ENCODE results near the gene MTPN.

MTPN gene

GRCh38 chr7:135990258-135990657 is 13.1 kb upstream of the MTPN start:
- DNase-seq (ENCODE audit: extremely low read depth in 1 of 2, low read depth in 1 of 2), result no peak

GRCh38 chr7:135981958-135982646 is 4.9 kb upstream of the MTPN start:
- DNase-seq (ENCODE audit: extremely low read depth in 1 of 2, low read depth in 1 of 2), result no peak

GRCh38 chr7:135980665-135981180 is 3.6 kb upstream of the MTPN start:
- DNase-seq (ENCODE audit: extremely low read depth in 1 of 2, low read depth in 1 of 2), result peak in 1 of 2 donors; percentile 30

DNA sequence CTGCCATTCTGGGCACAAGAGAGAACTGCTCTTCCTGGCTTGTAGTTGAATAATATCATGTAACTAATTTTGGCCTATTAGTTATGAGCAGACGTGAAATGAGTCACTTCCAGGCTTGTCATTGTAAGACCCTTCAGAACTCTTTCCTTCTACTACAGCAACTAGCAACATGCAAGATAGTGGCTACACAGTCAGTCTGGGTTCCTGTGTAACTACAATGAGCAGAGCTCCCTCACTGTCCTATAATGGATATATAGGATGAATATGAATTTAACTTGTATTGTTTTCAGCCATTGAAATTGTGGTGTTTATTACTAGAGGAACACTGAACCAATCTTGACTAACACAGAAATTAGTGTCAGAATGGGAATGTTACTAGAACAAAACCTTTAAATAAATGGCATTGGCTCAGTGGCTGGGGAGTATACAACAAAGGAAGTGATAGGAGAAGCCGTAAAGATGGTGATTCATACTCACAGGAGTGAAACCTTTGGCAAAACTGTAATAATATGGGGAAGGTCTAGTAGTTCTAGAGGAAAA is 2.9 kb upstream of the MTPN start:
- DNase-seq (ENCODE audit: extremely low read depth in 1 of 2, low read depth in 1 of 2), result no peak

GRCh38 chr7:135979471-135980011 is 2.4 kb upstream of the MTPN start:
- DNase-seq (ENCODE audit: extremely low read depth in 1 of 2, low read depth in 1 of 2), result no peak

DNA sequence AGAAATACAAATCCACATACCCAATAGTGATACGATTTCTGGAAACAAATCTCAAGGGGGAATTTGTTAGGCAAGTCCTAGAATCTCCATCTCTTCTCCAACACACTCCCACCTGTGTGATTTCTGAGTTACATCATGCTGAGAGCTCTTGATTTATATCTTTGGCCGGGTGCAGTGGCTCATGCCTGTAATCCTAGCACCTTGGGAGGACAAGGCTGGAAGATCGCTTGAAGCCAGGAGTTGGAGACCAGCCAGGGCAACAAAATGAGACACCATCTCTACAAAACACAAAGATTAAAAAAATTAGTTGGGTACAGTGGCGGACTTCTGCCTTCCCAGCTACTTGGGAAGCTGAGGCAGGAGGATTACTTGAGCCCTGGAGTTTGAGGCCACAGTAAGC is 1.5 kb upstream of the MTPN start:
- DNase-seq (ENCODE audit: extremely low read depth in 1 of 2, low read depth in 1 of 2), result no peak

- no peak for DNase-seq (ENCODE audit: extremely low read depth in 1 of 2, low read depth in 1 of 2)
Observed at GRCh38 chr7:135977742-135978066, 545 bp upstream of the MTPN start.

DNA sequence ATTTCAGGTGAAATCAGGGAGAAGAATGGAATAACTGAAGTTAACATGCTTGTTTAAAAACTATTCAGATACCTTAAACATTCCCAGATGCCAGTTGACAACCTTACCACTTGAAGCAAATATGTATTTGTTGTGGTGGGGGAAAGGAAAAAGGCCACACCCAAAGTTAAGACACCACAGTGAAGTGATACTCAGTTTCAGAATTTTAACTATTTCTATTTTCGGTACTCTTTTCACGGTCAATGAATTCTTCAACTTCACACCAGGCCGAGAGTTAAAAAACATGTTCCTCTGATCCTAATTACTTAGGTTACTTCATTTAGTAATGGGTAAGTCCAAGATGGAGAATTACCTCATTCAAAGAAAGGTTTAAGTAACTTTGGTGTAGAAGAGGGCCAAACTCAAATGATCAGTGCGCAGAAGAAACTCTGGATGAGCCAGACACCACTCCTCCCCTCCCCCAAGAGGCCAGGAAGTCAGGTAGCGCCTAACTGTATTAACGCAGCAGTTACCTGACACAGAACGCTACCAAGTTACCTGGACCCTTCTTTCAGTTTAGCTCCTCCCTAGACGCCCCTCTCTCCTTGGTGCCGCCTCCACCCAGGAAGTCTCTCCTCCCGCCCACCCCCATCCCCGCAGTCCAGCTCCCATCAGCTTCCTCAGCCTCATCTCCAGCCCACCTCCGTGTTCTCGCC is 700 bp downstream of the MTPN start:
- no peak for DNase-seq (ENCODE audit: extremely low read depth in 1 of 2, low read depth in 1 of 2)

- DNase-seq (ENCODE audit: extremely low read depth in 1 of 2, low read depth in 1 of 2), result no peak
Observed at GRCh38 chr7:135975166-135975565, 2.0 kb downstream of the MTPN start.

DNA sequence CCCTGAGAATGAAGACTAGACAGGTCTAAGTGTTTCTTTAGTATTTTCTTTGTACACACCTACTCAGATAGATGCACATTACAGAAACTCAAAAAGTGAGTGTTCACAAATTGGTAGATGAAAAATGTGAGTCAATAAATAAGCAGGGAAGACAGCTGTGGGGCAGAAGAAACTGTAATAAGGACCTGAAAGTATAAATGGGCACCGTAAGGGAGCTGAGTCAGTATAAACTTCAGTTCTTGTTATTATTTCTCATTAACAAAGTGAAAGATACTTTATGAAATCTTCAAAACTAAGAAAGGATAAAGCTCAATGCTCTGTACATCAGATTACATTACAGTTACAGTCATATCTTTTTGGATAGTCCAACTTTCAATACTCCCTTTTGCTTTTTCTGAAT is 2.5 kb downstream of the MTPN start:
- DNase-seq (ENCODE audit: extremely low read depth in 1 of 2, low read depth in 1 of 2), result no peak

GRCh38 chr7:135971366-135971725 is 5.8 kb downstream of the MTPN start:
- no peak for DNase-seq (ENCODE audit: extremely low read depth in 1 of 2, low read depth in 1 of 2)

DNA sequence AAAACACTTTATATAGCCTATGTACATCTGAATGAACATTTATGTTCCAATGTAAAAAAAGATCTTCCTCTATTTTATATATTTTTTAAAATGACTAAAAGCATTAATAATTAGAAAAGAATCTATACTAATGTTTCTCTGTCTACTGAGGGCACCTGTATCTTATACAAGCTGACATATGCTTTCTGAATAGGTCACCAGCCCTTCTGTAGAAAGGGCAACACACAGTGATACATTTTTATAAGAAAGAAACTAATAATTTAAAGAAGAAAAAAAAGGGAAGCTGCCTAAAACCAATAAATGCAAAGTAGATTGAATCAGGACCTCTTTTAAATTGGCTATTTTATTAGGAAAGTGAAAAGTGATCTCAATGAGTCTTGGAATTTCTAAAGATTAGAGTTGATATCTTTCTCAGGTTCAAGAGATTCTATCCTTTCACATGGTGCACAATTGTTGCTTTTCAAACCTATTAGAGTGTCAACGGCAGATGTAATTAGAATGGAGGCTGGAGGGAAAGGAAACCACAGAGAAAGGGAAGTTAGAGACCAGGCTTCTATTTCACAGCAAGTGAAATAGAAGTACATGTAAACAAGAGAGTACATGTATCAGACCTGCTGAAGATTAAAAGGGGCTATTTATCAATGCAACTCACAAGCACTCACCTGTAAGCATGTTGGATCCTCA is 6.3 kb downstream of the MTPN start:
- DNase-seq (ENCODE audit: extremely low read depth in 1 of 2, low read depth in 1 of 2), result no peak

GRCh38 chr7:135970045-135970444 is 7.1 kb downstream of the MTPN start:
- no peak for DNase-seq (ENCODE audit: extremely low read depth in 1 of 2, low read depth in 1 of 2)

- DNase-seq (ENCODE audit: extremely low read depth in 1 of 2, low read depth in 1 of 2), result no peak
Observed at GRCh38 chr7:135966341-135967043, 10.7 kb downstream of the MTPN start.

DNA sequence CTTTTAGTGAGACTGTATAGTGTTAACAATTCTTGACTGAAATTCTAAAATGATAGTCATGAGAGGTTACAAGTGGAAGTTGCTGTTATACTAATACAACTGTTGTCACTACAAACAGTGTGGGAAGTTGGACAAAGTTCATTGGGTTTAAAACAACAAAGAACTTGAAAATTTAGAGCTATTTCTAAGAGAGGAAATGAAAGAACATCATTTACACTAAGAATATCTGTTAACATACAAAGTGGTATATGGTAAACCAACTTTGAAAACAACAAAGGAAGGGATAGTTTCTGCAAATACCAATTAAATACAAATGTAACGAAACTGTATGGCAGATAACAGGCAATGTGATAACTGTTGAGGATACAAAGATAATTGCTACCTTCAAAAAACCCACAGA is 11.6 kb downstream of the MTPN start:
- DNase-seq (ENCODE audit: extremely low read depth in 1 of 2, low read depth in 1 of 2), result no peak

GRCh38 chr7:135964791-135965190 is 12.4 kb downstream of the MTPN start:
- no peak for DNase-seq (ENCODE audit: extremely low read depth in 1 of 2, low read depth in 1 of 2)

- no peak for DNase-seq (ENCODE audit: extremely low read depth in 1 of 2, low read depth in 1 of 2)
Observed at GRCh38 chr7:135964274-135964673, 12.9 kb downstream of the MTPN start.

DNA sequence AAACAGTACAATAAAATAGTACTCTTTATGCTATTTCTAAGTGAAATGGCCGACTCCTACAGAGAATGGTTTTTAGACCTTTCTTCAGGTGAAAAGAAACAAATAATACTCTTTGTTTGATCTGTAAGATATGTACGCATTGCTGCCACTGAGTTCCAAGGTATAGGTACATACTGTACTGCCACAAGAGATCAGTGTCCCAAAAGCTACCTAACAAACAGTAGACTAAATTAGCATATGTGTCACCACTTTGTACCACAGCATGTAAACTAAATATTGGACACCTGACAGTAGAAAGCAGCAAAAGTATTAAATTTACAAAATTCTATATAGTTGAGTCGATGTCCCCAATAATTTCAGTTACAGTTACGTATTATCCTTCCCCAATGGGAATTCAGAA is 14.4 kb downstream of the MTPN start:
- DNase-seq (ENCODE audit: extremely low read depth in 1 of 2, low read depth in 1 of 2), result no peak

DNA sequence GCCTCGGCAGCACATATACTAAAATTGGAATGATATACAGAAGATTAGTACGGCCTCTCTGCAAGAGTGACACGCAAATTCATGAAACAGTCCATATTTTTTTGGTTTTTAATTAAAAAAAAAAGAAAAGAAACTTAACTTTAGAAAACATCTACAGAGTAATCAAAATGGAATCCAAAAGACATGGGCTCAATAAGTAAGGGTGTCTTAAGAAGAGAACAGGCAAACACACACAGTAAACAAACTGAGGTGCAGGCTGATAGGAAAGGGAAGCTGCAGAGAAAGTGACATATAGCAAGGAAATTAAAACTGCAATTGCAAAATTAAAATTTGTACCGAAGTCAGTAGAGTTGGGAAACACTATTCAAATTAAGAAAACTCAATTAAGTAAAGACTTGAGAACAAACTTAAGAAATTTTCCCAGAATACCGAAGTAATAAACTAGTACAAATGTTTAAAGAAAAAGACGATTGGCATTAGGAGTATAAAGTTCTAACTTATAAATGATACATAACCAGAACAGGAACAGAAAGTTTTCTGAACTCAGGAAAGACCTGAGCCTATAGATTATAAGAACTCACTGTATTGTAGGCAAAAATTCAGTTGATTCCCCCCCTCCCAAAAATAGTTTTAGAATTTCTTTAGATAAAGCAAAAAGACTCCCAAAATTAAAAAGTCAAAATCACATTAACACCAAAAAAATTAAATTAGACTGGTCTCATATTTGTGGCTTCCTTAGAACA is 16.3 kb downstream of the MTPN start:
- DNase-seq (ENCODE audit: extremely low read depth in 1 of 2, low read depth in 1 of 2), result no peak

GRCh38 chr7:135959646-135960363 is 17.4 kb downstream of the MTPN start:
- DNase-seq (ENCODE audit: extremely low read depth in 1 of 2, low read depth in 1 of 2), result no peak
